Activated CD4-positive, alpha-beta T cell treated with anti-CD3 and anti-CD28 coated beads, Interleukin-2, Interleukin-4, amounts not matched to agents 100 ng/mL and 50 ng/mL, durations not matched to agents 16 hours and 8 hours (primary cell): ENCODE results near the gene RIN1.
"Not testable (repeated sequence)": the region's sequence is repeated elsewhere in the genome, so short reads cannot be mapped to it uniquely, and the experiment has no call there.

Experiments
- DNase-seq: peaks from one replicate; pipeline ENCODE4 v3.0.0-alpha.2; 2020; ENCODE audit warnings: low spot score

RIN1 gene

GRCh38 chr11:66336234-66337102 lies at the start of gene RIN1:
Gene RIN1, minus strand, starts transcription at chr11:66336434. Its CDS starts 32 bp downstream, at chr11:66336402.
- DNase-seq, result peak; percentile 71

- DNase-seq, result not testable (repeated sequence)
These were observed 48.1 kb upstream of the RIN1 start for GRCh38 chr11:66384316-66384715.

- not testable (repeated sequence) for DNase-seq
These were observed 44.0 kb upstream of the RIN1 start for GRCh38 chr11:66380264-66380663.

- not testable (repeated sequence) for DNase-seq
These were observed 37.6 kb upstream of the RIN1 start for GRCh38 chr11:66373690-66374287.

- DNase-seq, result no peak
These were observed 37.0 kb upstream of the RIN1 start for GRCh38 chr11:66373265-66373664.

- DNase-seq, result peak; percentile 78
These were observed 35.6 kb upstream of the RIN1 start, which contains the start of gene SLC29A2 for GRCh38 chr11:66371627-66372415. Gene SLC29A2, minus strand, starts transcription at chr11:66371760. Its CDS starts 169 bp downstream, at chr11:66371591.

- DNase-seq, result no peak
These were observed 33.0 kb upstream of the RIN1 start for GRCh38 chr11:66369073-66369894.

- no peak for DNase-seq
These were observed 32.2 kb upstream of the RIN1 start for GRCh38 chr11:66368484-66368883.

- no peak for DNase-seq
These were observed 31.5 kb upstream of the RIN1 start for GRCh38 chr11:66367561-66368312.

GRCh38 chr11:66366844-66367477 lies 30.7 kb upstream of the RIN1 start:
- DNase-seq, result no peak

GRCh38 chr11:66365711-66366619 lies 29.7 kb upstream of the RIN1 start:
- DNase-seq, result no peak

GRCh38 chr11:66365166-66365565 lies 28.9 kb upstream of the RIN1 start:
- no peak for DNase-seq

GRCh38 chr11:66363805-66364535 lies 27.7 kb upstream of the RIN1 start:
- DNase-seq, result peak; percentile 82

GRCh38 chr11:66363187-66363601 lies 27.0 kb upstream of the RIN1 start:
- no peak for DNase-seq

GRCh38 chr11:66362481-66363147 lies 26.4 kb upstream of the RIN1 start:
- DNase-seq, result no peak

- DNase-seq, result no peak
These were observed 25.3 kb upstream of the RIN1 start for GRCh38 chr11:66361502-66361941.

GRCh38 chr11:66360406-66361073 lies 24.3 kb upstream of the RIN1 start:
- no peak for DNase-seq
